ENCODE results near the gene UBE2R2. TPM values are rescaled to one million over a fixed set of nuclear protein-coding genes. Genes with fewer than 3 reads are reported as not detected.

Gene UBE2R2, protein sequence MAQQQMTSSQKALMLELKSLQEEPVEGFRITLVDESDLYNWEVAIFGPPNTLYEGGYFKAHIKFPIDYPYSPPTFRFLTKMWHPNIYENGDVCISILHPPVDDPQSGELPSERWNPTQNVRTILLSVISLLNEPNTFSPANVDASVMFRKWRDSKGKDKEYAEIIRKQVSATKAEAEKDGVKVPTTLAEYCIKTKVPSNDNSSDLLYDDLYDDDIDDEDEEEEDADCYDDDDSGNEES
- total RNA-seq (2022; extraction: Qiagen RNA extraction; ENCODE audit: low read depth): 39.8 to 51.2 TPM (median 48.8 TPM) in 5 replicates

DNA sequence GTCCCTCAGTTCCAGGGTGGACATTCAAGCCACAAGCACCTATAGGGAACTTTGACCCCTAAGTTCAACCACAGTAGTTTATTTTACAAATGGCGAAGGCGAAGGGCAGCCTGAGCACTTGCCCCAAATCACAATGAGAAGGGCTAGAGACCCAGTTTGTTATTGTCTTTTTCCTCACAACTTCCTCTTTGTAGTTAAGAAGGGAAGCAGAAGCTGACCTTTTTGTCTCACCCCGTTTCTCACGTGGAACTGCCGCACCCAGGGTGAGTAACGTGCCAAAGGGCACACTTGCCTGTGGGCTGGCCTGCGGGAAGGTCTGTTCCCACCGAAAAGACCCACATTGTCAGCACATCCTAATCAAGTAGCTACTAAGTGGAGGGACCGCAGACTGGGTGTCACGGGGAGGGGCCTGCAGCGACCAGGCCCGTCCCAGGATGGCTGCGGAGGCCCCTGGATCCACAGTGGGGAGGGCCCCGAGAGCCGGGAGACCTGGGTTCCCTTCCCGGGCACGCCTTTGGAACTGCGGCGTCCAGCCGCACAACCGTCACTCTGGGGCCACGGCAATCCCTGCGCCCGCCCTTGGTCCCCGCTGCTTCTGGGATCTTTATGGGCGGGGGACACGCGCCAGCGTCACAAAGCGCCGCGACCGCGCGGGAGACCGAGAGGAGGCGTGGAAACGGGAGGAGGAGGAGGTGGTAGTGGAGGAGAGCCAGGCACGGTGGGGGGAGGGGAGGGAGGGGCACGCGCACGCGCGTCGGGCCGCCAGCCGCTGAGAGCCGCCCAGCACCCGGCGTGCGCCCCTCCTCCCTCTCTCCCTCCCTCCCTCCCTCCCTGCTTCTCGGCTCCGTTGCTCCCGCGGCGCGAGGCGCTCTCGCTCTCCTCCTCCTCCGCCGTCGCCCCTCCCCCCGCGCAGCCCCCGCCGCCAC is at the start of gene UBE2R2:
TSS of gene UBE2R2 (plus strand) at position 834 of the 926 bp plus-strand sequence. CDS start 598 bp downstream, outside the sequence.

DNA sequence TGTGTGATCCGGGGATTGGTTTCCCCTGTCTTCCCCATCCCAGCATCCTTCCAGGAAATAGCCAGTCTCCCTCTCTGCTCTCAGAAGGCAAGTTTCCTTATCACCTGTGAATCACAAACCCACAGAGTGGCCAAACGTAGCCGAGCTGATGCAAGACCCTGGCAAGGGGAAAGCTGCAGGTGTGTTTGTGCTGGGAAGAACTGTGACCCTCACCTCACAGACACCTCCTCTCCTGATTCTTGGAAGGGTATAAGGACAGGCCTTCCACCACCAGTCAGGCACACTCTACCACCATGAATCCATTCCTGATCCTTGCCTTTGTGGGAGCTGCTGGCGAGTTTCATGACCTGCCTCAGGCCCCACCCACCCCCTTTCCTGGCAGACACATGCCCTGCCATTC is 21.7 kb upstream of the UBE2R2 start, which contains the start of gene PRSS3:
TSS of gene PRSS3 (plus strand) at position 281 of the 400 bp plus-strand sequence. CDS start at position 294, 13 bp downstream.

Other genes starting within 250 kb of the UBE2R2 start
- 9.4 to 14.7 TPM (median 12.5 TPM) in 5 replicates for gene PRSS3, start 21.6 kb upstream of the UBE2R2 start, total RNA-seq (2022; extraction: Qiagen RNA extraction; ENCODE audit: low read depth)
- 36.7 to 46.6 TPM (median 45.8 TPM) in 5 replicates for gene UBAP2, start 231.7 kb downstream of the UBE2R2 start, total RNA-seq (2022; extraction: Qiagen RNA extraction; ENCODE audit: low read depth)